Measurements from ENCODE around the gene CUZD1.

- TF ChIP-seq HOXA3 (CRISPR knock-in tag; IDR thresholded peaks at IDR 0.05) (no peak), POLR2A (IDR thresholded peaks at IDR 0.05; ENCODE audit: insufficient read depth in 1 of 2, low read depth in 2 of 2, low read length in 2 of 2) (no peak), USF2 (IDR thresholded peaks at IDR 0.05; ENCODE audit: low read depth, low read length) (no peak), USF2 (CRISPR knock-in tag; IDR thresholded peaks at IDR 0.05; ENCODE audit: borderline replicate concordance) (no peak), ZBTB42 (CRISPR knock-in tag; IDR thresholded peaks at IDR 0.05) (no peak), RAD21 (CRISPR knock-in tag; IDR thresholded peaks at IDR 0.05) (no peak), ZNF281 (CRISPR knock-in tag; IDR thresholded peaks at IDR 0.05; ENCODE audit: borderline replicate concordance) (no peak), FOXP1 (IDR thresholded peaks at IDR 0.05) (no peak), FOXP1 (CRISPR knock-in tag; IDR thresholded peaks at IDR 0.05) (no peak), SP1 (IDR thresholded peaks at IDR 0.05) (no peak), SP1 (CRISPR knock-in tag; IDR thresholded peaks at IDR 0.05) (no peak), CTCF (CRISPR knock-in tag; IDR thresholded peaks at IDR 0.05) (no peak), NAIF1 (CRISPR knock-in tag; IDR thresholded peaks at IDR 0.05; ENCODE audit: borderline replicate concordance) (no peak), RNF2 (conservative IDR thresholded peaks at IDR 0.05; ENCODE audit: low read depth) (no peak), MXI1 (IDR thresholded peaks at IDR 0.05; ENCODE audit: borderline replicate concordance, low read depth, low read length) (no peak)
Measured at GRCh38 chr10:122827302-122827701, 18.4 kb downstream of the CUZD1 start.
